Suprapubic skin (tissue), 3 donors: ENCODE data around the gene SLC44A1.

Source experiments
- EP300 ChIP-seq: sonication (generic); formaldehyde crosslinking; IDR thresholded peaks from one replicate; pipeline ENCODE4 v1.6.1; 2017; ENCODE audit warnings: antibody characterized with exemption
- POLR2A ChIP-seq, 2 donors: fragments of 450-650 bp; IDR thresholded peaks; one replicate each; pipeline ENCODE4 v1.6.1; 2017; ENCODE audit warnings: antibody characterized with exemption in 2 of 2, mild to moderate bottlenecking in 2 of 2, moderate library complexity in 2 of 2
- TF ChIP-seq, protein P1 (sequence below), 2 donors: fragments of 200-600 bp in 1 of 2; fragments of 450-650 bp in 1 of 2; sonication (generic) in 1 of 2; IDR thresholded peaks; one replicate each; pipeline ENCODE4 v1.5.1; 2016 to 2019; ENCODE audit warnings: antibody characterized with exemption in 2 of 2, mild to moderate bottlenecking in 1 of 2, moderate library complexity in 1 of 2

DNA sequence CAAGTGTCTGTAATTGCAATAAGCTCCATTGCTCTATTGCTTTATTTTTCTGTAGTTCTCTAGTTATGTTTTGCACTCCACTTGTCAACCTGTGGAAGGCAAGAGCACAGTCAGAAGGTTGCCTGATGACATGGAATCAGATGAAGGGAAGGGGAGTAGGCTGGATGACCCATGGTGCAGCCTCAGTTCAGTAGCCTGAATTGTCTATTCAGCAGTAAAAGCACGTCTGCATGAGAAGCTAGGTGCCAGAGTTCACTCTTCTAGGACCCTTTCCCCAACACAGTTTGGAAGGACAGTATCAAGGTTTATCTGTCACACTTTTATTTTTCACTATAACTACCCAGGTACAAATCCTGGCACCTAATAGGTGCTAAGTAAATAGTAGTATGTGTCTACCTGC, 39.3 kb downstream of the SLC44A1 start:
- TF ChIP-seq EP300 (no peak), POLR2A (IDR thresholded peaks at IDR 0.05) (no peak)
- TF ChIP-seq, protein P1, sequence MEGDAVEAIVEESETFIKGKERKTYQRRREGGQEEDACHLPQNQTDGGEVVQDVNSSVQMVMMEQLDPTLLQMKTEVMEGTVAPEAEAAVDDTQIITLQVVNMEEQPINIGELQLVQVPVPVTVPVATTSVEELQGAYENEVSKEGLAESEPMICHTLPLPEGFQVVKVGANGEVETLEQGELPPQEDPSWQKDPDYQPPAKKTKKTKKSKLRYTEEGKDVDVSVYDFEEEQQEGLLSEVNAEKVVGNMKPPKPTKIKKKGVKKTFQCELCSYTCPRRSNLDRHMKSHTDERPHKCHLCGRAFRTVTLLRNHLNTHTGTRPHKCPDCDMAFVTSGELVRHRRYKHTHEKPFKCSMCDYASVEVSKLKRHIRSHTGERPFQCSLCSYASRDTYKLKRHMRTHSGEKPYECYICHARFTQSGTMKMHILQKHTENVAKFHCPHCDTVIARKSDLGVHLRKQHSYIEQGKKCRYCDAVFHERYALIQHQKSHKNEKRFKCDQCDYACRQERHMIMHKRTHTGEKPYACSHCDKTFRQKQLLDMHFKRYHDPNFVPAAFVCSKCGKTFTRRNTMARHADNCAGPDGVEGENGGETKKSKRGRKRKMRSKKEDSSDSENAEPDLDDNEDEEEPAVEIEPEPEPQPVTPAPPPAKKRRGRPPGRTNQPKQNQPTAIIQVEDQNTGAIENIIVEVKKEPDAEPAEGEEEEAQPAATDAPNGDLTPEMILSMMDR (IDR thresholded peaks at IDR 0.05) = no peak
